GM18858 (cell line): ENCODE measurements around the gene KIF22.
"Not testable (repeated sequence)": the region's sequence is repeated elsewhere in the genome, so short reads cannot be mapped to it uniquely, and the experiment has no call there.

ENCODE experiments used
- ATAC-seq: cut with Tn5 transposase; IDR thresholded peaks from one replicate; pipeline ENCODE4 v1.9.1; 2021; ENCODE audit not compliant: unreplicated experiment

Gene KIF22

GRCh38 chr16:29813644-29814562 lies 23.4 kb downstream of the KIF22 start:
- ATAC-seq: no peak

- no peak for ATAC-seq
Observed at GRCh38 chr16:29814592-29814991, 24.0 kb downstream of the KIF22 start.

- ATAC-seq: no peak
Observed at GRCh38 chr16:29815032-29815721, 24.6 kb downstream of the KIF22 start.

- peak; percentile 48 for ATAC-seq
Observed at GRCh38 chr16:29815793-29816693, 25.5 kb downstream of the KIF22 start, which contains the start of gene PAGR1. Gene PAGR1 (plus strand): TSS chr16:29816152. CDS start chr16:29816526, 374 bp downstream.

- no peak for ATAC-seq
Observed at GRCh38 chr16:29816694-29817441, 26.3 kb downstream of the KIF22 start.

GRCh38 chr16:29818082-29818481 lies 27.5 kb downstream of the KIF22 start:
- no peak for ATAC-seq

GRCh38 chr16:29819506-29819905 lies 29.0 kb downstream of the KIF22 start:
- ATAC-seq: no peak

GRCh38 chr16:29820271-29820701 lies 29.7 kb downstream of the KIF22 start, which contains the start of gene MVP:
Gene MVP (plus strand): TSS chr16:29820462. CDS start chr16:29830550, 10,088 bp downstream.
- no peak for ATAC-seq

GRCh38 chr16:29820730-29821642 lies 30.4 kb downstream of the KIF22 start:
- ATAC-seq: no peak

- no peak for ATAC-seq
Observed at GRCh38 chr16:29821643-29822115, 31.1 kb downstream of the KIF22 start.

- ATAC-seq: no peak
Observed at GRCh38 chr16:29824589-29825144, 34.1 kb downstream of the KIF22 start.

- no peak for ATAC-seq
Observed at GRCh38 chr16:29825145-29826044, 34.8 kb downstream of the KIF22 start.

GRCh38 chr16:29826342-29826695 lies 35.8 kb downstream of the KIF22 start:
- no peak for ATAC-seq

GRCh38 chr16:29830774-29831173 lies 40.2 kb downstream of the KIF22 start:
- no peak for ATAC-seq

- ATAC-seq: no peak
Observed at GRCh38 chr16:29831490-29831889, 40.9 kb downstream of the KIF22 start.

- not testable (repeated sequence) for ATAC-seq
Observed at GRCh38 chr16:29833219-29833618, 42.7 kb downstream of the KIF22 start.

- ATAC-seq: no peak
Observed at GRCh38 chr16:29834079-29834478, 43.5 kb downstream of the KIF22 start.

- no peak for ATAC-seq
Observed at GRCh38 chr16:29835926-29836325, 45.4 kb downstream of the KIF22 start.
